Germinal center (tissue), 1 donor: ENCODE measurements around the gene FASTK.

ENCODE experiments used
- DNase-seq: peaks from one replicate; pipeline ENCODE4 v3.0.0; 2012; ENCODE audit warnings: mixed read lengths, low spot score

FASTK gene

DNA sequence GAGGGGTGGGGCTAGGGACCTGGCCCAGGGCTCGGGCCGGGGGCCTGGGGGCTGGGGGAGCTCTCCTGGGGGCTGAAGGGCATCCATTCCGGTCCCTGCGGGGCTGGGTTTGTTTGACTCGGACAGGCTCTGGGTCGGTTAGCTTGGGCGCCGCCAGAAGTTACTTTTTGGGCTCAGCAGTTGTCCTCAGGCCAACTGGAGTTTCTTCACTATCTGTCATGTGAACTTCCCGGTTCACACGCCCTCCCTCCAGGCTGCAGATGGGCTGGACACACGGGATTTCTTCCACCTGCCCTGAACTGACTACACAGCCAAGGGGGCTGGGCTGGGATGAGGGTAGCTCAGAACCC is 17.4 kb downstream of the FASTK start:
- DNase-seq, result no peak

DNA sequence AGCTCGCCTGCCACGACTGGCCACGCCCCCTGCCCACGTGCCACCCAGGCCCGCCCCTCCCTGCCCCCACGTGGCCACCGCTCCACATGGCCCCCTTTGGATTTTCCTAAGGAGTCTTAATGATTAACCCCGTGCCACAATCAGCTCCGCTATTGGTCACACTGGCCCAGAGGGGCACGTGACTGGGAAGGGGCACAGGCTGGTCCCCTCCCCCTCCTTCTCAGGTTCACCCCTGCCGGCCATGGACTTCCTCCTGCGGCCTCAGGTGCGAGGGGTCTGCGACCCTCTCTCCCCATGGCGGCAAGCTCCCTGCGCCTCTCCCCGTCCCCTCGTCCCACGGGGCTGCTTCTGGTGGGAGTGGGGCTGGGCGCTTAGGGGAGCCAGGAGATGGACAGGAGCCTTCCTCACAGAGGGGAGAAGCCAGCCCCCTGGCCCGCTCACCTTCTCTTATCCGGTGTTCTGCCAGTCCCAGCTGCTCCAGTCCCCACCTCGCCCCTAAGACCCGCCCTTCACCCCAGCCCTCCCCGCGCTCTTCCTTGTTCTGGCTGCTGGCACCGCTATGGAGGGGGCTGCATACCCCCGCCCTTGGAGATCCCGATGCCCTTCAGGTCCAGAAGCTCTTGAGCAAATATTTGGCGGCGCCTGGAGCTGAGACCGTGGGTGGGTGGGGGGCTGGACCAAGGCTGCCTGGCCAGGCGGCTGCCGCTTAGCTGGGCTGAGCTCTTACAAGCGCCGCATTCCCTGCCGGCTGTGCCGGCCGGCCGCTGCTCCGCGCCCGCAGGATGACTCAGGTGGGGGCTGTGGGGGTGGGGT is 18.0 kb downstream of the FASTK start:
- no peak for DNase-seq

DNA sequence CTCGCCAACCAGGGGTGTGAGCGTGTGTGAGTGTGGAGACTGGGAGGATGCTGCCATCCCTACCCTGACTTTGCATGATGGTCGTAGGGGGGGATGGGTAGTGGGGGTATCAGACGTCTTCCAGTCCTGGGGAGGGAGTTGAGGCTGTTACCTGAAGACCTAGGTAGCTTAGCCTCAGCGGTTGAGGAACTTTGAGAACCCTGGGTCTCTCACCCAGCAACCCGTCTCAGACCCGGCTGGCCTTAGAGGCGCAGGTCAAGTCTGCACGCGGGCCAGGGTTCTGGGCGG is 18.6 kb downstream of the FASTK start:
- DNase-seq, result no peak

GRCh38 chr7:151061213-151062110 is 19.1 kb downstream of the FASTK start:
- no peak for DNase-seq

GRCh38 chr7:151060416-151061212 is 20.0 kb downstream of the FASTK start:
- no peak for DNase-seq

GRCh38 chr7:151060113-151060415 is 20.5 kb downstream of the FASTK start:
- no peak for DNase-seq

GRCh38 chr7:151059367-151060112 is 21.1 kb downstream of the FASTK start, which contains the start of gene SLC4A2:
Gene SLC4A2, plus strand, starts transcription at chr7:151059589. Its CDS starts 2,399 bp downstream, at chr7:151061988.
- peak; percentile 95 for DNase-seq

GRCh38 chr7:151058781-151059366 is 21.7 kb downstream of the FASTK start:
- no peak for DNase-seq

DNA sequence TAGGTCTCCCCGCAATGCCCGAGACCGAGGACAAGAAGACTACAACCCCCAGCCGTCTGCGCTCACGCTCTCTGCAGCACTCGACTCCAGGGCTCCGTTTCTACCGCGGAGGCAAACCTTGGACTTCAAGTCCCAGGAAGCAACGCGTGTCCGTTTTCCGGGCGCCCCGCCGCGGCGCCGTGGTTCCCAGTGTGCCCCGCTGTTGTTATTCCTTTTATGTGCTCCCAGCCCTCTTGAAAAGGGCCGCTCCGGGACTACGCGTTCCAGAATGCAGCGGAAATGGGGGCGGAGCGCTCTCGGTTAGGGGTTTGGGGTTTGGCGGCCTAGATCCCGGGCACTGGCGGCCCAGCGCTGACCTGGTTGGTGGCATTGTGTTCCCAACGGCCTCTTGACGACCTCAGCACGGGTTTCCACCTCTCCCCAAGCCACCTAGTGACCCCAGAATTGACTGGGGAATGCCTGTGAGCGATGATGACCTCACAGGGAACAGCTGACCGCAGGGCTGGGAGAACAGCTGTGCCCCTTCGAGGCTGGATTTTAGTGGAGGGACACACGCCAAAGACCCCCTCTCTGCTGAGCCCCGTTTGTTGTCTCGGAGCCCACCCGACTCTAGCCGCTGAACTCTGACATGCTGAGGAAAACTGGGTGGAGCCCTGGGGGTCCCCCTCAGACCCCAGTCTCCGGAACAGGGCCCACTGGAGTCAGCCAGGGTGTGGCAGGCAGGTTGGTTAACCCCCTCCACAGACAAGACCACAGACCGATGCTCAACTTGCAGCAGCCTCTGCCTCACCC is 22.4 kb downstream of the FASTK start:
- peak; percentile 99 for DNase-seq

DNA sequence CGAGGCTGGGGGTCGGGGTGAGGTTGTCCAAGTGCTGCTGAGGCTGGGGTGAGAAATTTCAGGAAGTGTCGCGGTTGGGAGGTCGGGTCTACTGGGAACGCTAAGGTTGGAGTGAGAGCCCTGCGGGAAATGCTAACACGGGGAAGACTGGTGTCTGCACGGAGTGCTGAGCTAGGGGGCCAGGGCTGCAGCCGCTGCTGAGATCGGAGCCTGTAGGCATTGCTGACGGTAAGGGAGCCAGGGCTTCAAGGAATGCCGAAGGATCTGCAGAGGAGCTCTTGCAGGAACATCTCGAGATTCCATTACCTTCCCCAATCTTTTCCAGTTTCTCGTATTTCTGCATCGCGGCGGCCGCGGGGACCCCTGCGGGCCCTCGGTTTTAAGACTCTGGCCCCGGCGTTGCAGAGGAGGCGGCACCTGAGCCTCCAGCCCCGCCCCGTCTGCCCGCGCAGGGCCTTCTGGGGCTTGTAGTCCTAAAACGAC is 23.1 kb downstream of the FASTK start, which contains the start of gene CDK5:
Gene CDK5 (minus strand): TSS at position 392 of the 483 bp plus-strand sequence. CDS start 49 bp downstream, at position 343.
- DNase-seq, result no peak

DNA sequence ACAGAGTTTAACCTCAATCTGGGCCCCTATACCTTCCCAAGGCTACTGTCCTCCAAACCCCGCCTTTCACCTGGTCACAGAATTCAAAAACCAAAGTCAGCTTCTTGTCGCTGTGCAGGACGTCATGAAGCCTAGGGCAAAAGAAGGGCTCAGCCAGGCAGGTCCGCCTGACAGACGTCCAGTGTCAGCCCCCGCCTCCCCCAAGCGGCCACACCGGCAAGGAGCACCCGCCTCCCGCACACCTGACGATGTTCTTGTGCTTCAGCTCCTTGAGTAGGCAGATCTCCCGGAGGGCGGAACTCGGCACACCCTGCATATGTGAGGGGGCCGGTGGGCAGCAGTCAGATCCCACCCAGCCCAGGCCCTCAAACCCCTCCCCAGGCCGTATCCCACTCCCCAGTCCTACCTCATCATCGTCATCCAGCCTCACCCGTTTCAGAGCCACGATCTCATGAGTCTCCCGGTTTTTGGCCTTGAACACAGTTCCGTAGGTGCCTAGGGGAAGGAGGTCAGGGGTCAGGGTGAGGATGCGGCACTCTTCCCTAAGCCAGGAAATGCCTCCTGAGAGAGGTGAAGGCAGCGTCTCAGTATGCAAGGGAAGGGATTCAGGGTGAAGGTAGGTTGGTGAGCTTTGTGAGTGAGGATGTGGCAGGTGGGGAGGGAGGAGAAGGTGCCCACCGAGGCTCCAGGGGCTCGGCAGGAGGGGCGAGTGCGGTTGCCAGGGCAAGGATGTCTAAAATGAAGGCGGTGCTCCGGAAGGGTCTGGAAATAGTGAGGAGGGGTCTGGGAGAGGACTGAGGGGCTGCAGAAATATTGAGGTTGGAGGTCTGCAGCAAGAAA is 23.7 kb downstream of the FASTK start:
- DNase-seq, result no peak

DNA sequence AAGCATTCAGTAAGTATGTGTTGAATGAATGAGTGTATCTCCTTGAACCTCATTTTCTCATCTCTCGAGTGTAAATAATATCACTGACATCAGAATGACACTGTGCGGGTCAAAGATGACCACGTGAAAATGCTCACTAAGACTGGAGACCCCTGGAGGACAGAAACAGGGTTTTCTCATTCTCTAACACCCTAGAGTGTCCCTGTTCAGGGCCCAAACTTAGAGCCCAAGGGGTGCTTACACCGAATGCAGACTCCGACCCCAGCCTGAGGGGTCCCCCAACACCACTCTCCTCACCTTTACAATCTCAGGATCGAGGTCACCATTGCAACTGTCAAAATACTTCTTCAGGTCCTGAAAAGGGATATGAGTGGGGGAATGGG is 24.3 kb downstream of the FASTK start:
- DNase-seq, result no peak

GRCh38 chr7:151053751-151054150 is 26.9 kb downstream of the FASTK start:
- DNase-seq, result no peak

DNA sequence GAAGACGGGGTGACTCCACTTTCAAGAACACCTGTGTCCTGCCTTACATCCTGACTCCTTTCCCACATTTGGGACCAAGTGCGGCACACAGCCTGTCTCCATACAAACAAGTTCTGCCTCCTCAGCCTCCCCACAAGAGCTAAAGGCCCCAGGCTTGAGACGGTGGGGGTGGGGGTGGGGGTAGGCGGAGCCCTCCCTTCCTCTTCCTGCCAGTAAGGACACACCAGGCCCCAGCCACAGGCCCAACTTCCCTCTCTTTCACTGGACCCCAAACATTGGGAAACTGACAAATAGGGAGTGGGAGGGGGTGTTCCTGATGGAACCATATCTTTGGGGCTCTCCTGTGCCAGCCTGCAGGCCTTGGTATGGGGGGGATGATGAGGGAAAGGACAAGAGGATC is 27.5 kb downstream of the FASTK start:
- no peak for DNase-seq

DNA sequence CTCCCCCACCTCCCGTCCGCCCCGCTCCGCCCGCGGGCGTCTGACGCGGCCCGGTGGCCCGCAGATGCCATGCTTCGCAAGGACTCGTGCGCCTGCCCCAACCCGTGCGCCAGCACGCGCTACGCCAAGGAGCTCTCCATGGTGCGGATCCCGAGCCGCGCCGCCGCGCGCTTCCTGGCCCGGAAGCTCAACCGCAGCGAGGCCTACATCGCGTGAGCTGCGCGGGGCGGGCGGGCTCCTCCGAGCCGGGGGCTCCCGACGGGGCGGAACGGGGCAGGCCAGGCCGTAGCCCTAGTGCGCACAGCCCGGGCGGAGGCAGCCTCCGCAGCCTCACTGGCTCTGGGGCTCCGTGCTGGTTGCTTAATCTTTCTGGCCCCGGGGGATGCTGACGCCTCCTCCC is 29.5 kb downstream of the FASTK start:
- DNase-seq, result peak; percentile 25

DNA sequence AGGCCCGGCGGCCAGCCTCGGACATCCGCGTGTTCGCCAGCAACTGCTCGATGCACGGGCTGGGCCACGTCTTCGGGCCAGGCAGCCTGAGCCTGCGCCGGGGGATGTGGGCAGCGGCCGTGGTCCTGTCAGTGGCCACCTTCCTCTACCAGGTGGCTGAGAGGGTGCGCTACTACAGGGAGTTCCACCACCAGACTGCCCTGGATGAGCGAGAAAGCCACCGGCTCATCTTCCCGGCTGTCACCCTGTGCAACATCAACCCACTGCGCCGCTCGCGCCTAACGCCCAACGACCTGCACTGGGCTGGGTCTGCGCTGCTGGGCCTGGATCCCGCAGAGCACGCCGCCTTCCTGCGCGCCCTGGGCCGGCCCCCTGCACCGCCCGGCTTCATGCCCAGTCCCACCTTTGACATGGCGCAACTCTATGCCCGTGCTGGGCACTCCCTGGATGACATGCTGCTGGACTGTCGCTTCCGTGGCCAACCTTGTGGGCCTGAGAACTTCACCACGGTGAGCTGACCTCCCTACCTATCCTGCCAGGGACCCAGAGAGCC is 31.6 kb downstream of the FASTK start:
- no peak for DNase-seq

GRCh38 chr7:151047976-151048815 is 32.4 kb downstream of the FASTK start, which contains the start of gene ASIC3:
Gene ASIC3, plus strand, starts transcription at chr7:151048531. Its CDS starts 355 bp downstream, at chr7:151048886.
- DNase-seq, result no peak
